SK-N-MC (cell line): Measurements from ENCODE around the gene PKM.

Experiments
- EZH2 ChIP-seq: fragments of 200-600 bp; sonication (generic); IDR thresholded peaks from one replicate; pipeline ENCODE4 v1.6.1; 2017; ENCODE audit warnings: antibody characterized with exemption
- FOXP2 ChIP-seq: optimal IDR thresholded peaks from 2 replicates; pipeline ENCODE3; 2011; ENCODE audit warnings: mild to moderate bottlenecking, moderate library complexity; ENCODE audit not compliant: insufficient read depth; ENCODE audit errors: extremely low read length, control extremely low read depth
- POLR2AphosphoS5 ChIP-seq: IDR thresholded peaks from 2 replicates; pipeline ENCODE4 v1.6.1; 2012; ENCODE audit warnings: mild to moderate bottlenecking, low read depth, low read length, borderline replicate concordance

DNA sequence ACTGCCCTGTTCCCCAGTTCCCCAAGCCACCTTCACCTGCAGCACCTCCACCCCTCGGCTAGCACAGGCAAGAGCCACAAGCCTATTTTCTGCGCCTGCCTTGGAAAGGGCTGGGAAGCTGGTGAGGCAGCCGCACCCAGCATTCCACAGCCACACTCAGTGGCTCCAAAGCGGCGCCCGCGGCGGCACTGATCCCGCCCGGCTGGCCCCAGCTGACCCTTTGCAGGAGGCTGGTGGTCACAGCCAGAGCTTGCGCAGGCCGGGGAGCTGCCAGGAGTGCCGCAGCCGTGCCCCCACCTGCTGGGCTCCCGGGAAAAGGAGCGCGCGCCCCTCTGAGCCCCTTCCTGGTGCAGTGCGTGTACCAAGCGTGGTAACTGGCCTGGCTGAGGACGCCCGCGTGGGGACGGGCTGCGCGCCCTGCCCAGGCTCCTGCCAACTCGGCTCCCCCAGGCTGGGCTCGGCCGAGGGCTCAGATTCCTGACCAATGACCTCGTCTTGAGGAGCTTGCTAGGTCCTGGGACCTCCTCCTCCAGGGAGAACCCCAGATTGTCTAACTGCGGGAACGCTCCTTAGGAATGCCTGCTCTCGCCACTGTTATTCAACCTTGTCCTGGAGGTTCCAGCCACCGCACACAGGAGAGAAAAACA is 46.7 kb downstream of the PKM start:
- TF ChIP-seq POLR2AphosphoS5 (no peak), FOXP2 (no peak), EZH2 (no peak)
